ENCODE measurements around the gene ASAP2. TPM values are rescaled to one million over a fixed set of nuclear protein-coding genes. Genes with fewer than 3 reads are reported as not detected.
A peak's percentile ranks its signal among the peaks of the same experiment; 100 is the strongest.

ASAP2 gene
- total and polyA plus RNA-seq, 9 of the 15 experiments (the other 6 are each of a cell fraction or from before 2014, with no cell fraction given) = 0.06 to 4.3 (median 3.1) TPM

- TF ChIP-seq, protein P1, sequence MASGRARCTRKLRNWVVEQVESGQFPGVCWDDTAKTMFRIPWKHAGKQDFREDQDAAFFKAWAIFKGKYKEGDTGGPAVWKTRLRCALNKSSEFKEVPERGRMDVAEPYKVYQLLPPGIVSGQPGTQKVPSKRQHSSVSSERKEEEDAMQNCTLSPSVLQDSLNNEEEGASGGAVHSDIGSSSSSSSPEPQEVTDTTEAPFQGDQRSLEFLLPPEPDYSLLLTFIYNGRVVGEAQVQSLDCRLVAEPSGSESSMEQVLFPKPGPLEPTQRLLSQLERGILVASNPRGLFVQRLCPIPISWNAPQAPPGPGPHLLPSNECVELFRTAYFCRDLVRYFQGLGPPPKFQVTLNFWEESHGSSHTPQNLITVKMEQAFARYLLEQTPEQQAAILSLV (tag; IDR thresholded peaks at IDR 0.05) = no peak
- no peak for TF ChIP-seq ELK3 (CRISPR knock-in tag; IDR thresholded peaks at IDR 0.05)
- no peak for TF ChIP-seq POLR2AphosphoS2 (IDR thresholded peaks at IDR 0.05; ENCODE audit: low read length)
- TF ChIP-seq POU5F1 (IDR thresholded peaks at IDR 0.05; ENCODE audit: borderline replicate concordance, low read depth, low read length, partially characterized antibody) = no peak
- no peak for TF ChIP-seq OTX1 (CRISPR knock-in tag; IDR thresholded peaks at IDR 0.05)
- peak in 1 of 2 experiments; percentile 38; a peak in 1 of 4 replicates for TF ChIP-seq SRF (CRISPR knock-in tag; IDR thresholded peaks at IDR 0.05)
- TF ChIP-seq, protein P2, sequence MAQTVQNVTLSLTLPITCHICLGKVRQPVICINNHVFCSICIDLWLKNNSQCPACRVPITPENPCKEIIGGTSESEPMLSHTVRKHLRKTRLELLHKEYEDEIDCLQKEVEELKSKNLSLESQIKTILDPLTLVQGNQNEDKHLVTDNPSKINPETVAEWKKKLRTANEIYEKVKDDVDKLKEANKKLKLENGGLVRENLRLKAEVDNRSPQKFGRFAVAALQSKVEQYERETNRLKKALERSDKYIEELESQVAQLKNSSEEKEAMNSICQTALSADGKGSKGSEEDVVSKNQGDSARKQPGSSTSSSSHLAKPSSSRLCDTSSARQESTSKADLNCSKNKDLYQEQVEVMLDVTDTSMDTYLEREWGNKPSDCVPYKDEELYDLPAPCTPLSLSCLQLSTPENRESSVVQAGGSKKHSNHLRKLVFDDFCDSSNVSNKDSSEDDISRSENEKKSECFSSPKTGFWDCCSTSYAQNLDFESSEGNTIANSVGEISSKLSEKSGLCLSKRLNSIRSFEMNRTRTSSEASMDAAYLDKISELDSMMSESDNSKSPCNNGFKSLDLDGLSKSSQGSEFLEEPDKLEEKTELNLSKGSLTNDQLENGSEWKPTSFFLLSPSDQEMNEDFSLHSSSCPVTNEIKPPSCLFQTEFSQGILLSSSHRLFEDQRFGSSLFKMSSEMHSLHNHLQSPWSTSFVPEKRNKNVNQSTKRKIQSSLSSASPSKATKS (CRISPR knock-in tag; IDR thresholded peaks at IDR 0.05) = no peak
- no peak for TF ChIP-seq NONO (IDR thresholded peaks at IDR 0.05; ENCODE audit: low read depth in 2 of 2, low read length in 1 of 2)
- TF ChIP-seq MCM2 (IDR thresholded peaks at IDR 0.05; ENCODE audit: low read depth) = no peak
- TF ChIP-seq SIX5 (IDR thresholded peaks at IDR 0.05; ENCODE audit: borderline replicate concordance in 1 of 2, insufficient read depth in 1 of 2, low read depth in 1 of 2, low read length in 2 of 2) = no peak
- TF ChIP-seq, protein P3, sequence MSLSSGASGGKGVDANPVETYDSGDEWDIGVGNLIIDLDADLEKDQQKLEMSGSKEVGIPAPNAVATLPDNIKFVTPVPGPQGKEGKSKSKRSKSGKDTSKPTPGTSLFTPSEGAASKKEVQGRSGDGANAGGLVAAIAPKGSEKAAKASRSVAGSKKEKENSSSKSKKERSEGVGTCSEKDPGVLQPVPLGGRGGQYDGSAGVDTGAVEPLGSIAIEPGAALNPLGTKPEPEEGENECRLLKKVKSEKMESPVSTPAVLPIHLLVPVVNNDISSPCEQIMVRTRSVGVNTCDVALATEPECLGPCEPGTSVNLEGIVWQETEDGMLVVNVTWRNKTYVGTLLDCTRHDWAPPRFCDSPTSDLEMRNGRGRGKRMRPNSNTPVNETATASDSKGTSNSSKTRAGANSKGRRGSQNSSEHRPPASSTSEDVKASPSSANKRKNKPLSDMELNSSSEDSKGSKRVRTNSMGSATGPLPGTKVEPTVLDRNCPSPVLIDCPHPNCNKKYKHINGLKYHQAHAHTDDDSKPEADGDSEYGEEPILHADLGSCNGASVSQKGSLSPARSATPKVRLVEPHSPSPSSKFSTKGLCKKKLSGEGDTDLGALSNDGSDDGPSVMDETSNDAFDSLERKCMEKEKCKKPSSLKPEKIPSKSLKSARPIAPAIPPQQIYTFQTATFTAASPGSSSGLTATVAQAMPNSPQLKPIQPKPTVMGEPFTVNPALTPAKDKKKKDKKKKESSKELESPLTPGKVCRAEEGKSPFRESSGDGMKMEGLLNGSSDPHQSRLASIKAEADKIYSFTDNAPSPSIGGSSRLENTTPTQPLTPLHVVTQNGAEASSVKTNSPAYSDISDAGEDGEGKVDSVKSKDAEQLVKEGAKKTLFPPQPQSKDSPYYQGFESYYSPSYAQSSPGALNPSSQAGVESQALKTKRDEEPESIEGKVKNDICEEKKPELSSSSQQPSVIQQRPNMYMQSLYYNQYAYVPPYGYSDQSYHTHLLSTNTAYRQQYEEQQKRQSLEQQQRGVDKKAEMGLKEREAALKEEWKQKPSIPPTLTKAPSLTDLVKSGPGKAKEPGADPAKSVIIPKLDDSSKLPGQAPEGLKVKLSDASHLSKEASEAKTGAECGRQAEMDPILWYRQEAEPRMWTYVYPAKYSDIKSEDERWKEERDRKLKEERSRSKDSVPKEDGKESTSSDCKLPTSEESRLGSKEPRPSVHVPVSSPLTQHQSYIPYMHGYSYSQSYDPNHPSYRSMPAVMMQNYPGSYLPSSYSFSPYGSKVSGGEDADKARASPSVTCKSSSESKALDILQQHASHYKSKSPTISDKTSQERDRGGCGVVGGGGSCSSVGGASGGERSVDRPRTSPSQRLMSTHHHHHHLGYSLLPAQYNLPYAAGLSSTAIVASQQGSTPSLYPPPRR (CRISPR knock-in tag; IDR thresholded peaks at IDR 0.05; ENCODE audit: borderline replicate concordance) = no peak
- TF ChIP-seq HDGF (IDR thresholded peaks at IDR 0.05) = no peak
- TF ChIP-seq CLOCK (CRISPR knock-in tag; IDR thresholded peaks at IDR 0.05; ENCODE audit: borderline replicate concordance) = no peak
- TF ChIP-seq KLF10 (CRISPR knock-in tag; IDR thresholded peaks at IDR 0.05) = no peak
- no peak for TF ChIP-seq ZNF197 (CRISPR knock-in tag; IDR thresholded peaks at IDR 0.05; ENCODE audit: low read depth)
- TF ChIP-seq TCF7L2 (IDR thresholded peaks at IDR 0.05; ENCODE audit: low read depth, low read length) = no peak
Measured at GRCh38 chr2:9313443-9313842, 106.8 kb downstream of the ASAP2 start (continued).
